AG04449 (cell line): ENCODE data around the gene UPF3B.
A peak's percentile ranks its signal among the peaks of the same experiment; 100 is the strongest.

Source experiments
- CTCF ChIA-PET: fragments of 350-600 bp; formaldehyde crosslinking; extraction: SDS; loops from one replicate; lab custom pipeline; 2021; ENCODE audit warnings: antibody characterized with exemption; lab: Yijun Ruan, JAX
- POLR2A ChIA-PET: fragments of 400-600, 350-600 bp; formaldehyde crosslinking; extraction: SDS; loops from one replicate; lab custom pipeline; 2020; ENCODE audit warnings: antibody characterized with exemption, inconsistent platforms; lab: Yijun Ruan, JAX
- DNase-seq: peaks from one replicate; pipeline ENCODE4 v3.0.0-alpha.2; 2010; ENCODE audit warnings: low read depth, low spot score
- H3K4me3 ChIP-seq: 2 replicates; pipeline ENCODE4 v1.5.1; 2011; ENCODE audit warnings: low read depth, mild to moderate bottlenecking, control low read depth, low read length
- TF ChIP-seq, protein P1 (sequence below): IDR thresholded peaks from one replicate; pipeline ENCODE4 v1.5.1; 2011; ENCODE audit warnings: mild to moderate bottlenecking, moderate library complexity, low read length, control low read depth, inconsistent platforms; ENCODE audit not compliant: insufficient read depth; ENCODE audit errors: missing control alignments

The UPF3B gene

DNA sequence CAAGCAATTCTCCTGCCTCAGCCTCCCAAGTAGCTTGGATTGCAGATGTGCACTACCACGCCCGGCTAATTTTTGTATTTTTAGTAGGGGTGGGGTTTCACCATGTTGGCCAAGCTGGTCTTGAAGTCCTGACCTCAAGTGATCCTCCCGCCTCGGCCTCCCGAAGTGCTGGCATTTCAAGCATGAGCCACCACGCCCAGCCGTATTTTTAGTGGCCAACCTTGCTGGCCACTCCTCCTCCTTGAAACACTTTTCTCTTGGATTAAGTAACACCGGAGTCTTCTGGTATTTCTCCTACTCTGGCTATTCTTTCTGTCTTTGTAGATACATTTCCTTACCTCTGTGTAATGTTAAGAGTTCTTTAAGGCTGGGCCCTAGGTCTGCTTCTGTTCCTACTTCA, 50.2 kb downstream of the UPF3B start:
- POLR2A ChIA-PET, result no interaction called here
- CTCF ChIA-PET, result no interaction called here
- DNase-seq, result no peak
- TF ChIP-seq, protein P1, sequence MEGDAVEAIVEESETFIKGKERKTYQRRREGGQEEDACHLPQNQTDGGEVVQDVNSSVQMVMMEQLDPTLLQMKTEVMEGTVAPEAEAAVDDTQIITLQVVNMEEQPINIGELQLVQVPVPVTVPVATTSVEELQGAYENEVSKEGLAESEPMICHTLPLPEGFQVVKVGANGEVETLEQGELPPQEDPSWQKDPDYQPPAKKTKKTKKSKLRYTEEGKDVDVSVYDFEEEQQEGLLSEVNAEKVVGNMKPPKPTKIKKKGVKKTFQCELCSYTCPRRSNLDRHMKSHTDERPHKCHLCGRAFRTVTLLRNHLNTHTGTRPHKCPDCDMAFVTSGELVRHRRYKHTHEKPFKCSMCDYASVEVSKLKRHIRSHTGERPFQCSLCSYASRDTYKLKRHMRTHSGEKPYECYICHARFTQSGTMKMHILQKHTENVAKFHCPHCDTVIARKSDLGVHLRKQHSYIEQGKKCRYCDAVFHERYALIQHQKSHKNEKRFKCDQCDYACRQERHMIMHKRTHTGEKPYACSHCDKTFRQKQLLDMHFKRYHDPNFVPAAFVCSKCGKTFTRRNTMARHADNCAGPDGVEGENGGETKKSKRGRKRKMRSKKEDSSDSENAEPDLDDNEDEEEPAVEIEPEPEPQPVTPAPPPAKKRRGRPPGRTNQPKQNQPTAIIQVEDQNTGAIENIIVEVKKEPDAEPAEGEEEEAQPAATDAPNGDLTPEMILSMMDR, result no peak
- no peak overlapping the region for H3K4me3 ChIP-seq

- TF ChIP-seq, protein P1, result no peak
- ChIA-PET CTCF (no interaction called here), POLR2A (no interaction called here)
- no peak overlapping the region for H3K4me3 ChIP-seq
- DNase-seq, result no peak
These were observed 51.2 kb downstream of the UPF3B start for GRCh38 chrX:119801253-119802221.

DNA sequence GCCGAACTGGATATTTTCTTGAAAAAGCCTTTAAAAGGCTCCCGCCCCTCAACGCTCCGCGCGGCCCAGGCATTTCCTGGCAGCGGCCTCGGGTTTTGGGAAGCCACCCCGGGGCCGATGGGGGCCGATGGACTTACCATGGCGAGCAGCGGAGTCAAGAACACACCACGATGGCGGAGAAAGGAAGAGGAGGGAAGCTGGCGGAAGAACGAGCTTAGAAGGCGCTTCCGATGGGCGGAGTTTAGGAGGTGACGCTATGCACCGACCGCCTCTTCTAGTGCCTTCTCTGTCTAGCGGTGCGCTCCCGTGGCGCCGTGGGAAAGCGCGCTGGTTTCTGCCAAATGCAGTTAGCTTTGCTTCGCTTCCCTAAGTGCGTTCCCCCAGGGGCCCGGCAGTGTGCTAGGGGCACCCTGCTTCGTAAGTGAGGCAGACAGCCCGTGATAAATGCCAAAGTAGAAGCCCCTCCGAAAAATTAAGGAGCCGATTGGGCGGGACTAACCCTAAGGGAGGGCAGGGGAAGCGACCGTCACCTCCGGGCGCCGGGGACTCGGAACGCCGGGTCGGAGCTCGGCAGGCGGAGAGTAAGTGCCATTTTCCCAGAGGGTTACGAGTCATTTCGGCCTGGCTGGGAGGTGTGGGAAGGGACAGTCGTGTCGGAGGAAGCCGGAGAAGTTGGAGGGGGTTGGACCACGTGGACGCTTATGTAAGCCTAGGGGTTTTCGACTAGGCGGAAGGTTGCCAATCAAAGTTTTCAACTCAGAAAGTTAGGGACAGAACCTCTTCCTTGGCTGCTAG, 61.1 kb downstream of the UPF3B start, which contains the start of gene RPL39:
Gene RPL39 (minus strand): TSS at position 194 of the 795 bp plus-strand sequence. CDS start 54 bp downstream, at position 140.
- no peak for DNase-seq
- H3K4me3 ChIP-seq, result peak within 1 kb of the TSS; percentile 72
- ChIA-PET POLR2A (interaction anchor here (0.7 to 1.8 kb wide), 11 partner anchors 18 to 677 kb away, joined by 3 to 10 read pairs (median 7); partner anchors contain the start of genes LAMP2, NDUFA1, RNF113A and SEPTIN6), CTCF (interaction anchor here (1.4 kb wide), 2 partner anchors 182 to 322 kb away, joined by 3 to 4 read pairs; no protein-coding TSS in a partner anchor)
- TF ChIP-seq, protein P1, result no peak

GRCh38 chrX:119790977-119791436, 61.8 kb downstream of the UPF3B start:
- CTCF ChIA-PET, result interaction anchor here (1.4 kb wide), 2 partner anchors 181 to 321 kb away, joined by 3 to 4 read pairs; no protein-coding TSS in a partner anchor

DNA sequence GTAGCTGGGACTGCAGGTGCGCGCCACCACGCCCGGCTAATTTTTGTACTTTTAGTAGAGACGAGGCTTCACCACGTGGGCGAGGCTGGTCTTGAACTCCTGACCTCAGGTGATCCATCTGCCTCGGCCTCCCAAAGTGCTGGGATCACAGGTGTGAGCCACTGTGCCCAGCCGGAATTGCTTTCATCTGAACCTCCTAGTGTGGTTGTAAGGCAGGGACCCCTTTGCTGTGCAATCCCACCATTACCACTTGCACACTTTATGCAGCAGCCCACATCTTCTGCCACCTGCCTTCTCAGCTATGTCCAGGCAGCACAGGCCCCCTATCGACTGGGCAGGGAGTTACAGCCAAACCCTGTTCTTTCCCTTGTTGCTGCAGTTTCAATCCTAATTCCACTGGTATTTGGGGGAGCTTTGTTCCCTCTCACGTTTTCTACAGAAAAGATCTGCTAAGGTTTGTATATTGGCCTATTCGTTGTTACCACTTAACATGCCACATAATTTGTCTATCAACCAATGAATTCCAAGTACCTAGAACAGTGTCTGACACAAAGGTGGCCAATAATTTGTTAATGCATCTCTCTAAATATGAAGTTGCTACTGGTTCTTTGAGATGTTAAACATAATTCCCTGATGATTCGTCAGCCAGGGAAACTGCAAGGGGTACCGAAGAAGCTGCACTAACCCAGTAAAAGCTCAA, 67.9 kb downstream of the UPF3B start:
- POLR2A ChIA-PET, result interaction anchor here (1.7 kb wide), 1 partner anchor 10 kb away, joined by 3 read pairs; no protein-coding TSS in a partner anchor
- TF ChIP-seq, protein P1, result peak; percentile 54
- CTCF ChIA-PET, result interaction anchor here (0.7 to 2.1 kb wide), 6 partner anchors 9 to 302 kb away, joined by 3 to 6 read pairs (median 3); partner anchors contain the start of gene SOWAHD
- H3K4me3 ChIP-seq, result no peak overlapping the region
- no peak for DNase-seq

More at GRCh38 chrX:119790977-119791436, 61.8 kb downstream of the UPF3B start:
- H3K4me3 ChIP-seq, result peak overlapping the region; percentile 72
- DNase-seq, result no peak
- TF ChIP-seq, protein P1, result peak; percentile 15
- POLR2A ChIA-PET, result interaction anchor here (0.7 to 1.8 kb wide), 10 partner anchors 19 to 678 kb away, joined by 3 to 10 read pairs (median 7); partner anchors contain the start of genes LAMP2, NDUFA1, RNF113A and SEPTIN6
